Measurements from ENCODE around the gene PTBP2.

DNA sequence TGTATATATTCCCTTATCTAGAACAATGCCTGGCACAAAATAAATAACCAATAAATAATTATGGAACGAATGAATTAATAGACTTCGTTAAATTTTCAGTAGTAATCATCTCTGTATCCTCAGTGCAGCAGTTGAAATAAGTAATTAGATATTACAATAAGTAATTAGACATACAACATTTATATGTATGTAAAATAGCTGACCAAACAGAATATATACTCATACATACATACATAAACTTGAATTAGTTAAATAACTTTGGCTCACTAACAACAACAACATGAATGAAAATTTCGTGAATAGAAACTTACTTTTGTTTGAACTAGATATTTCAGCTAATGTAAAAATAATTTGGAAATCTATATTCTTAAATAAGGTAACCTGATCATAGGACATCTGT, 14.6 kb upstream of the PTBP2 start:
- no peak for TF ChIP-seq CTCF (IDR thresholded peaks at IDR 0.05)
- TF ChIP-seq POLR2A (IDR thresholded peaks at IDR 0.05), result no peak

All from body of pancreas (tissue), 4 donors.